Mononuclear cell (primary cell): ENCODE measurements around the gene EDEM1. TPM values are rescaled to one million over a fixed set of nuclear protein-coding genes. Genes with fewer than 3 reads are reported as not detected.
"Not testable (repeated sequence)": the region's sequence is repeated elsewhere in the genome, so short reads cannot be mapped to it uniquely, and the experiment has no call there.

Experiments used
- H3K27me3 ChIP-seq: 2 replicates; pipeline ENCODE4 v1.6.0; 2011; ENCODE audit warnings: low read length, control low read depth; ENCODE audit not compliant: insufficient read depth
- H3K4me1 ChIP-seq: 2 replicates; pipeline ENCODE4 v1.5.1; 2011; ENCODE audit warnings: mild to moderate bottlenecking, low read length, control low read depth; ENCODE audit not compliant: insufficient read depth
- H3K4me3 ChIP-seq: 2 replicates; pipeline ENCODE4 v1.5.1; 2011; ENCODE audit warnings: mild to moderate bottlenecking, low read length, moderate library complexity
- H3K9me3 ChIP-seq: 2 replicates; pipeline ENCODE4 v1.5.1; 2011; ENCODE audit warnings: low read depth, mild to moderate bottlenecking, control low read depth, low read length
- total RNA-seq: library from RNA; depleted of rRNA; stranded (reverse); fragments of >200 nt; gene quantifications from one replicate; pipeline ENCODE4 v1.2.3, GENCODE V29; 2012

EDEM1 gene
- total RNA-seq, 1 donor: 120 TPM

- H3K27me3 ChIP-seq: no peaks in the 10 kb centered on the region
- H3K9me3 ChIP-seq: no peaks in the 10 kb centered on the region
- no peak overlapping the region for H3K4me3 ChIP-seq
- no peaks in the 10 kb centered on the region for H3K4me1 ChIP-seq
These were observed 40.3 kb downstream of the EDEM1 start for GRCh38 chr3:5227812-5228211.

- H3K4me1 ChIP-seq: no peaks in the 10 kb centered on the region
- no peak overlapping the region for H3K4me3 ChIP-seq
- no peaks in the 10 kb centered on the region for H3K9me3 ChIP-seq
- H3K27me3 ChIP-seq: no peaks in the 10 kb centered on the region
These were observed 41.9 kb downstream of the EDEM1 start for GRCh38 chr3:5229414-5229813.

DNA sequence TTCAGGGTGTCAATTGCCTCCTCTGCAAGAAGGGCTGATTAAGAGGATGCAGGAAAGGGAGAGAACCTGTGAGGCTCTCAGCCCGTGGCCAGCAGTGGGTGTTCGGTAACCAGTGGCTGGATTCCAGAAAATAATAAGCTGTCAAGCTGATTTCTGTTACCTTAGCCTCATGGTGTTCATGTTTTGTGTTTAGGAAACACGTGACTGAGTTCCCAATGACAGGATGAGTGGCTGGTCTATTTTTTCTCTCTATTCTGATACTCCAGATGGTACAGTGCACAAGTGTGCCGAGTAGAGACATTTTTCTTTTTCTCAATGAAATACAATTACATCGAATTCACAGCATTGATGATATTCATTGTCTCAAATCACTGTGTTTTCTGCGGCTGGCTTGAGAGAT is 43.6 kb downstream of the EDEM1 start:
- H3K4me1 ChIP-seq: no peaks in the 10 kb centered on the region
- no peak overlapping the region for H3K4me3 ChIP-seq
- H3K9me3 ChIP-seq: no peaks in the 10 kb centered on the region
- H3K27me3 ChIP-seq: no peaks in the 10 kb centered on the region

DNA sequence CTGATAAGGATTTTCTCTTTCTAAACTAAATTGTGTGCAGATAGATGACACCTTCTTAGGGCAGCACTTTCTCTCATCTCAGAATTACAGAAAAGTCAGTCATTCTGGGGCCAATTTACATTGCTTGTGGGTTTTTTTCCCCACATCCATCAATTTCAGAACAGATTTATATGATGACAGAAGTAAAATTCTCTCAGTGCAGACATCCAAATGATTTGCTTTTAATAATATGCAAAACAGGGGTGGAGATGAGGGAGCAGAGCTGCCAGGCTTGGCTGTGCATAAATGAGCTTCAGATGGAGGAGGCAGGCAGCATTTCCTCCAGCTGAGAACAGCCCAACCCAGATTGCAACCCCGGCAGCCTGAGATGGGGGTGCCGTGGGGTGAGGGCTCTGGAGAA is 44.0 kb downstream of the EDEM1 start:
- Histone ChIP-seq H3K4me3 (no peak overlapping the region), H3K27me3 (no peaks in the 10 kb centered on the region), H3K9me3 (no peaks in the 10 kb centered on the region), H3K4me1 (no peaks in the 10 kb centered on the region)

GRCh38 chr3:5232570-5232969 is 45.1 kb downstream of the EDEM1 start:
- no peak overlapping the region for H3K4me3 ChIP-seq
- no peaks in the 10 kb centered on the region for H3K4me1 ChIP-seq

GRCh38 chr3:5233026-5233425 is 45.5 kb downstream of the EDEM1 start:
- no peaks in the 10 kb centered on the region for H3K9me3 ChIP-seq
- H3K27me3 ChIP-seq: no peaks in the 10 kb centered on the region

More at GRCh38 chr3:5232570-5232969, 45.1 kb downstream of the EDEM1 start:
- Histone ChIP-seq H3K27me3 (no peaks in the 10 kb centered on the region), H3K9me3 (no peaks in the 10 kb centered on the region)

GRCh38 chr3:5235655-5236054 is 48.1 kb downstream of the EDEM1 start:
- Histone ChIP-seq H3K4me1 (no peaks in the 10 kb centered on the region), H3K4me3 (no peak overlapping the region), H3K9me3 (no peaks in the 10 kb centered on the region), H3K27me3 (no peaks in the 10 kb centered on the region)

More at GRCh38 chr3:5233026-5233425, 45.5 kb downstream of the EDEM1 start:
- Histone ChIP-seq H3K4me1 (no peaks in the 10 kb centered on the region), H3K4me3 (no peak overlapping the region)

- Histone ChIP-seq H3K9me3 (no peaks in the 10 kb centered on the region), H3K27me3 (no peaks in the 10 kb centered on the region), H3K4me3 (no peak overlapping the region), H3K4me1 (no peaks in the 10 kb centered on the region)
These were observed 51.0 kb downstream of the EDEM1 start for GRCh38 chr3:5238545-5238944.

- Histone ChIP-seq H3K27me3 (no peaks in the 10 kb centered on the region), H3K9me3 (no peaks in the 10 kb centered on the region), H3K4me3 (no peak overlapping the region), H3K4me1 (no peaks in the 10 kb centered on the region)
These were observed 52.1 kb downstream of the EDEM1 start for GRCh38 chr3:5239602-5240001.

DNA sequence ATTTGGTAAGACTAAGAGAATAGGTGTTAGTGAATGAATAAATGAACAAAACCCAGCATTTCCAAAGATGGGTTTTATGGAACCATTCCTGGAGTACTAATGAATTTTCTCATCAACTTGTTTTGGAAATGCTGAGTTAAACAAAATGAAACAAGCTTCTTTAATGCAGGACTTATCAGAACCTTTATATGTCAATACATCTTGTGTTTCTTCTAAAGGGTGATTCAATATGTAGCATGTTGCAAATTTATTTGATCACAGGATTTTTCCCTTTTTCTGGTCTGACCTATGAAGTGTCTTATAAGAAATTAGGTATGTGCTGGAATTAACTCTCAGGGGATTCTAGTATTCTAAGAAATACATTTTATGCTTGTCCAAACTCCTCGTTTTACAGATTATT is 53.2 kb downstream of the EDEM1 start:
- H3K4me3 ChIP-seq: no peak overlapping the region
- peaks cover 2% of the 10 kb centered on the region for H3K4me1 ChIP-seq
- H3K9me3 ChIP-seq: no peaks in the 10 kb centered on the region
- H3K27me3 ChIP-seq: no peaks in the 10 kb centered on the region

GRCh38 chr3:5242785-5243184 is 55.3 kb downstream of the EDEM1 start:
- H3K9me3 ChIP-seq, H3K4me1 ChIP-seq, H3K4me3 ChIP-seq, H3K27me3 ChIP-seq: not testable (repeated sequence)

GRCh38 chr3:5245927-5246326 is 58.4 kb downstream of the EDEM1 start:
- Histone ChIP-seq H3K9me3 (no peaks in the 10 kb centered on the region), H3K4me1 (peaks cover 5% of the 10 kb centered on the region), H3K27me3 (no peaks in the 10 kb centered on the region), H3K4me3 (no peak overlapping the region)

GRCh38 chr3:5248822-5249221 is 61.3 kb downstream of the EDEM1 start:
- no peak overlapping the region for H3K4me3 ChIP-seq
- H3K9me3 ChIP-seq: no peaks in the 10 kb centered on the region
- H3K27me3 ChIP-seq: no peaks in the 10 kb centered on the region
- peaks cover 5% of the 10 kb centered on the region for H3K4me1 ChIP-seq

- H3K4me3 ChIP-seq: no peak overlapping the region
- H3K9me3 ChIP-seq: no peaks in the 10 kb centered on the region
- H3K27me3 ChIP-seq: no peaks in the 10 kb centered on the region
- H3K4me1 ChIP-seq: peaks cover 4% of the 10 kb centered on the region
These were observed 63.1 kb downstream of the EDEM1 start for GRCh38 chr3:5250467-5251195.

- H3K27me3 ChIP-seq: no peaks in the 10 kb centered on the region
- H3K4me3 ChIP-seq: no peak overlapping the region
- H3K4me1 ChIP-seq: no peaks in the 10 kb centered on the region
- H3K9me3 ChIP-seq: no peaks in the 10 kb centered on the region
These were observed 63.7 kb downstream of the EDEM1 start for GRCh38 chr3:5251196-5251583.

DNA sequence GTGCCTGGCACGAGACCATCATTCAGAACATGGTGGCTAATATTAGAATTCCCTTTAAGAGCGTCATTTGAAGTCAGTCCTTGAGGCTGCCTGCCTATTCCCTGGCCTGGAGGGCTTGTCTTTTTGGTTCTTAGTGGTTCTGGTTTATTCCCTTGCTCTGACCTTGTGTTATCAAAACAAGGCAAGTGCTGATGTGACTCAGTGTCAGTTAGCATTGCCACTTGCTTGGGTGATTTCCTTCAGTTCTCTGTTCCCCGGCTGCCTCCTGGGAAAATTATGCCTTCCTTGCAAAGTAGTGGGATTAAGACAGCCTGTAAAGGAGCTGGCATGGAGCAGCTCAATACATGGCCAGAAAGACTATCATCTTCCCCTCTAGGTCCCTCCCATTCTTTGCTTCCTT is 64.6 kb downstream of the EDEM1 start:
- H3K9me3 ChIP-seq: no peaks in the 10 kb centered on the region

More for the DNA sequence above, 64.6 kb downstream of the EDEM1 start:
- Histone ChIP-seq H3K27me3 (no peaks in the 10 kb centered on the region), H3K4me3 (no peak overlapping the region), H3K4me1 (no peaks in the 10 kb centered on the region)
